GM21381 (cell line): ENCODE measurements around the gene PHKG1.
"Not testable (repeated sequence)": the region's sequence is repeated elsewhere in the genome, so short reads cannot be mapped to it uniquely, and the experiment has no call there.

ENCODE experiments used
- ATAC-seq: cut with Tn5 transposase; IDR thresholded peaks from one replicate; pipeline ENCODE4 v1.9.1; 2021; ENCODE audit warnings: mild to moderate bottlenecking, moderate library complexity; ENCODE audit not compliant: unreplicated experiment

Gene PHKG1

GRCh38 chr7:56046721-56047445, 45.9 kb downstream of the PHKG1 start:
- no peak for ATAC-seq

GRCh38 chr7:56045758-56046157, 47.0 kb downstream of the PHKG1 start:
- ATAC-seq: not testable (repeated sequence)

- ATAC-seq: no peak
Measured at GRCh38 chr7:56040730-56041129, 52.0 kb downstream of the PHKG1 start.

- ATAC-seq: peak; percentile 96
Measured at GRCh38 chr7:56033671-56034432, 58.9 kb downstream of the PHKG1 start.

GRCh38 chr7:56032578-56032977, 60.2 kb downstream of the PHKG1 start:
- ATAC-seq: not testable (repeated sequence)

- not testable (repeated sequence) for ATAC-seq
Measured at GRCh38 chr7:56031556-56031955, 61.2 kb downstream of the PHKG1 start.

GRCh38 chr7:56030340-56030739, 62.4 kb downstream of the PHKG1 start:
- ATAC-seq: no peak
